ENCODE results near the gene CEP131.

The CEP131 gene

DNA sequence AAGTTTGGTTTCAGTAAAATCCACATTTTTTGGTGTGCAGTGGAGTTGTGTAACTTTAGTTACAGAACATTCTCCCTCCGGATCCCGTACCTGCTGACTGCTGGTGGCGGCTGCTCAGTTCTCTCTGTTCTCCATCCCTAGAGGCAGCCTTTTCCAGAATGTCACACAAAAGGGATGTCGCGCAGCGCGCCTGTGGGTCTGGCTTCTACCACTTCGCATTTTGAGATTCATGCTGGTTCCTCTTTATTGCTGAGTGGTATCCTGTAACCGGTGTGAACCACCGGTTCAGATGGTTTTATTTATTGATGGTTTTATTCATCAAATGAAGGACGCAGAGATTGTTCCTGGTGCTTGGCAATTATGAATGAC, 981 bp upstream of the CEP131 start:
- DNase-seq (ENCODE audit: low read depth): no peak

- no peak for DNase-seq (ENCODE audit: low read depth)
Measured at GRCh38 chr17:81222620-81222905, 202 bp downstream of the CEP131 start.

DNA sequence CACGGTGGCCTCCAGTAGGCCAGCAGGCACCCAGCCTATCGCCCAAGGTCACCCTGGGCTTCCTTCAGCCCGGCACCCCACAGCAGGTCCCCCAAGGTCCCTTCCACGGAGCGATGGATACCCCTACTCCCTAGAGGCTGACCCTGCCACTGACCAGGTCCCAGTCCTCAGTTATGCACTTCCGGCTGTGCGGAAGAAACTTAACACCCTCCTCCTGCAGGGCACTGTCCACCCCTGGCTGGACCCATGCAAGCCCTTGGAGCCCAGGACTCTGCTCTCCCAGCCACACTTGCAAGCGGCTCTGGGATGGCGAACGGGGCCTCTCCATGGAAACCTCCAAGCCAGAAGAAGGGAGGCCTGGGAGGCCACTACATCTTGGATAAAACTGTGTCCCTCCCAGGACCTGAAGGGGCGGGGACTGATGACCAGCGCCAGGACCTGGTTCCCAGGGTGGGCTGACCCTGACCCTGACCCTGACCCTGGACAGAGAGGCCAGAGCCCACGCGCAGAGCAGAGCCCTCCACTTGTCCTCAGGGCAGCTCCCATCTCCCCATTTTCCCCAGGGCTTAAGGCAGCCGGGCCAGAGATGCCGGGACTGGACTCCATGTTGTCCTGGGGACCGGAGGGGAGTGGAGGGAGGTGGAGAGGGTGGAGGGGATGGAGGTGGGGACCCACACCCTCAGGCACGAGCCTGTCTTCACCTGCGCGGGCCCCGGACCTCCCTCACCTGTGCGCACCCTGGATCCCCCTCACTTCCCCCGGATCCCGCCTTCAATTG, 734 bp downstream of the CEP131 start:
- no peak for DNase-seq (ENCODE audit: low read depth)

- DNase-seq (ENCODE audit: low read depth): no peak
Measured at GRCh38 chr17:81221371-81221841, 1.4 kb downstream of the CEP131 start.

DNA sequence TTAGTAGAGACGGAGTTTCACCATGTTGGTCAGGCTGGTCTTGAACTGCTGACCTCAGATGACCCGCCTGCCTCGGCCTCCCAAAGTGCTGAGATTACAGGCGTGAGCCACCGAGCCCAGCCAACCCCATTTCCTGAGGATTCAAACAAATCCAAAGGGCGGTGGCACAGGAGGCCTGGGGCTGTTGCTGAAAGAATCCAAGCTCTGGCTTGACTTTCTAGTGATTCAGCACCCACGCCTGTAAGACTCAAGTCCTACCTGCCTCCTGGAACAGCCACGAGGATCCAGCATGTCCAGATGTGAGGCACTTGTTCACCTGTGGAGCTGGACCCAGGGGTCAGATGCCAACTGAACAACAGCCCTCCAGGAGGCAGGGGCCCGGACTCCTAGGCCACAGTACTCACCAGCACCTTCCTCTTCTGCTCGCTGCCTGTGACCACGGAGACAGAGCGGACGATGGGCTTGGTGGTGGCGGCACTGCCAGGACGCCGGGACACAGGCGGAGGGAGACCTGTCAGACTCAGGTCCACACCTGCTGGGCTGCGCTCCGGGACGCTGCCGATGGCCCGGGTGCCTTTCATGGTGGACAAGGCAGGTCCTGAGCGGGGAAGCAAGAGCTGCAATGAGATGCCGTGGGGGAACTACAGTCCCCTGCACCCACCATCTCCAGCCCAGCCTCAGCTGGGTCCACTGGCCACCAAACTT, 3.1 kb downstream of the CEP131 start:
- no peak for DNase-seq (ENCODE audit: low read depth)

- DNase-seq (ENCODE audit: low read depth): no peak
Measured at GRCh38 chr17:81218991-81219390, 3.8 kb downstream of the CEP131 start.

DNA sequence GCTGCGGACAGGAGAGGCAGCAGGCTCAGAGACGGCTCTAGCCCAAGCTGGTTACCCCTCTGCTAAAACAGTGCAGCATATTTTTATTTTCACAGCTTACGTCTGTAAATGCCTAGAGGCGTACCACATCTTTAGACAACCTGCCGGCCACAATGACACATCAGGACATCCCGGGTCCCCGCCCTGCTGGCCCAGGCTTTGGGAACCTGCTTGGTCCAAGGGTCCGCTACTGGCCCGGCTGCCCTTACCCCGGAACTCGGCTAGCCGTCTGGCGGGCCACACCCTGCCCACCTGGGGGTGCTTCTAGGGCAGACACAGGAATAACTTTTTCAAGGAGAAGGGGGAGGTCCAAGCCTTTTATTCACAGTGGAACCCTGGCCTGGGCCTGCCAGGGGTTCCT, 4.3 kb downstream of the CEP131 start:
- no peak for DNase-seq (ENCODE audit: low read depth)

- no peak for DNase-seq (ENCODE audit: low read depth)
Measured at GRCh38 chr17:81217491-81217890, 5.3 kb downstream of the CEP131 start.

- DNase-seq (ENCODE audit: low read depth): no peak
Measured at GRCh38 chr17:81213978-81214377, 8.8 kb downstream of the CEP131 start.

DNA sequence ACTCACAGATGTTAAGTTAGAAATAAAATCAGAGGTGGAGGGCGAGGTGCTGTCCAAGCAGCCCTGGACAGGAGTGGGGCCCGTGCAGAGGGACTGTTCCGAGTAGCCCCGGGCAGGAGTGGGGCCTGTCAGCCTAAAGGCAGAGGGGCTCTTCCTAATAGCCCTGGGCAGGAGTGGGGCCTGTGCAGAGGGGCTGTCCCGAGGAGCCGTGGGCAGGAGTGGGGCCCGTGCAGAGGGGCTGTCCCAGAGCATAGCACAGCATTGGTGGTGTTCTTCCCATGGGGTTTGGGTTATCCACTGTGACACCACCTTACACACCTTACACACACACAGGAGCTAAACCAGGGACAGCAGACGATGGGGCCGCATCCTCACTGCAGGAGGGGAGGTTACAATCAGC, 10.4 kb downstream of the CEP131 start:
- no peak for DNase-seq (ENCODE audit: low read depth)

DNA sequence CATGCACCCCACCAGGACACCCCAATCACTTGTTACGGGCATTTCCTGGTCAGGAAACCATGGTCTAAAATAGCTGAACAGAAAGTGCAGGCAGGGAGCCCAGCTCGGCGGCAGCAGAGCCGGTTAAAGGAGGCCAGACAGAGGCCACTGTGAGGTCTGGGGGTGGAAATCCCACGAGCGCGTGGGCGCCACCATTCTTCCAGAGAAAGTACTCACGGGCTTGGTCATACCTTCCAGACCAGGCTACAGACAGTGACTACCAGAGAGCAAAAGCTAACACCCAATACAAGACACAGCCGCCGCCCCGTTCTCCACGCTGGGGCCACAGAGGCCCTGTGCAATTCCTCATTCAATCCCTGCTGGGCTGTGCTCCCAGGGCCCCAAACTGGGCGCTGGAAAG, 11.9 kb downstream of the CEP131 start:
- no peak for DNase-seq (ENCODE audit: low read depth)

DNA sequence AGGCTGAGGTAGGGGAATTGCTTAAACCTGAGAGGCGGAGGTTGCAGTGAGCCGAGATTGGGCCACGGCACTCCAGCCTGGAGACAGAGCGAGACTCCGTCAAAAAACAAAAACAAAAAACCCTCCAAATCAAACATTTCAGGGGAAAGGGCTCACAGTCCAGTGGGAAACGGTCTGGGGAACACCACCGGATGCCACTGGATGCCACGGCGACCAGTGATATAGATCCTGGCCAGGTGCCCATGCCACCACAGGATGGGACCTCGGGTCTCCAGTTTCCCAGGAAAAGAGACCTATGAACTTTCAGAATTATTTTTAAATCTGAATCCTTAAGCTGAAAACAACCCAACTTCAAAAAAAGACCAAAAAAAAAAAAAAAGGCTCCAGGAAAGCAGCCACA, 12.3 kb downstream of the CEP131 start:
- DNase-seq (ENCODE audit: low read depth): no peak

DNA sequence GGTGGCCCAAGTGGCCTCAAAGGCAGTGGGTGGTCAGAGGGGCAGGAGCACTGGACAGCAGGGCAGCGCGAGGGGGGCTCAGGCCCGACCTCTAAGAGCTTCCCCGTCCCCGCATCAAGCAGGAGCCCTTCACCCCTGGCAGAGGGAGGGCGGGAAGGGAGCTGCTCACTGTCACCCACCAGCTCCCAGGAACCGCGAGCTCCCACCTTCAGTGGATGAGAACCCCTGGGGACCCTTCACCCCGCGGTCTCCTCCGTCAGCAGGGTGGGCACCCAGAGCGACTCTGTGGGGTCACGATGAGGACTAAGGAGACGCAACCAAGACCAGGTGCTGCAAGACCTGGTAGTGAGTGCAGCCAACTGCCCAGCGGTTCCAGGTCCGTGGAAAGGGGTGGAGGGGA, 13.6 kb downstream of the CEP131 start:
- DNase-seq (ENCODE audit: low read depth): no peak

DNA sequence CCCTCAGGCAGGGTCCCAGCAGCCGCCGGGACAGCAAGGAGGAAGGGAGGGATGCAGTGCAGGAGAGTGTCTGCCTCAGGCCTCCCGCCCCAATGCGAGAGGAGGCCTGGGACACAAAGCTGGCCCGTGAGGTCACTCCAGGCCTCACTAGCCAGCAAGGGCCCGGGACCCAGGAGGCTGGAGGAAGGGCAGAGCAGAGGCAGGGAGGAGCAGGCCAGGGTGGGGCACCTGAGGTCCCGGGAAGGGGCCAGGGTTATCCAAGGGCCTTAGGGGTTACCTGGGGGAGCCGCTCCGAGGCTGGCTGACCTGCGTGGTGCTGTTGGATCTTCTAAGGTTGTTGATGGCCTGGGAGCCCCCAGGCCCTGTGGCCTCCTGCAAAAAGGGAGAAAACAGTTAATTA, 14.1 kb downstream of the CEP131 start:
- DNase-seq (ENCODE audit: low read depth): no peak

DNA sequence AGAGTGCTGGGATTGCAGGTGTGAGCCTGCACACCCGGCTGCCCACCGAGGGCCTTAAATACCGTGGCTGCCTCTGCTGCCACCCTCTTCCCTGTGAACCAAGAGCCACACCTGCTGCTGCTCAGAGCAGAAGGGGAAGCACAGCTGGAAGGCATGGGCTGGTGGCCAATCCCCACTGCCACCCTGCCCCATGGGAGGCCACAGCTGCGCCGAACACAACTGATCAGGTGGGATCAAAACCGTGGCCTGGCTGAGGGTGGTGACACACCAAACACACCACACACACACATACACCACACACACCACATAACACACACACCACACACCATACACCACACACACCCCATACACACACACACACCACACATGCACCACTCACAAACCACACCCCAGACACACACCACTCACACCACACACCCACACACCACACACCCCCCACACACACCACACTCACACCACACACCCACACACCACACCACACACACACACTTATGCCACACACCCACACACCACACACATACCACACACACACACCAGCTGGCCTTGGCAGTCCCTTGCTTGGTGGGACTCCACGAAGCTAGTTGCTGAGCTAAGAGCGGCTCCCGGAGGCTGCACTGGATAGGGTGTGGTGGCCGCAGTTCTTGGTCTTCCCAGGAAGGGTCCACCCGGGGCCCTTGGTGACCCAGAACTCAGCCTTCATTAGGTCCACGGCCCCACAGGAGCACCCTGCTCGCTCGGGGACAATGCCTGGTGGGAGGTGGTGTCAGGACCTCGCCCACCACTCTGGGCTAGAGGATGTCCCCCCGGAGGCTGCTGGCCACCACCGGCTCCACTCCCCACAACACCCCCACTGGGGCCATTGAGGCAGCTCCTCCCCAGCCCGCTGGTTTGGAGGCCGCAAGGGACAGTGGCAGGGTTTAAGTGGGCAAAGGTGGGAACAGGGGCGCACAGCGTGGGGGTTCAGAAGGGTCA, 14.9 kb downstream of the CEP131 start:
- no peak for DNase-seq (ENCODE audit: low read depth)

- no peak for DNase-seq (ENCODE audit: low read depth)
Measured at GRCh38 chr17:81206657-81207056, 16.1 kb downstream of the CEP131 start.

DNA sequence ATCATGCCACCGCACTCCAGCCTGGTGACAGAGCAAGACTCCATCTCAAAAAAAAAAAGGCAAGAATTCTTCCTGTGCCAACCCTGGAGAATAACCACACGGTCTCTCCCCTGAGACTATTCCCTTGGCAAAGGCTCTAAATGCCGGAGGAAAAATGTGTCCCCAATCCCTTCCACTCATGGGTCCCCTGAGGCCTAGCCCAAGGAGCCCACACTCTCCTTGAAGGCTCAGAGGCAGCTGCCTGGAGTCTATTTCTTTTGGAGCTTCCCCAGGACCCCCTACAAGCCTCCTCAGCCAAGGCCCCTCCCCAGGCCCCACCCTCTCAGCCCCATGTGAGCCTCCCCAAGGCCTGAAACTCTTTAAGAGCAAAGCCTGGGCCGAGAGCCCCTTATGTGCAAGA, 16.6 kb downstream of the CEP131 start:
- no peak for DNase-seq (ENCODE audit: low read depth)

GRCh38 chr17:81204578-81204977, 18.2 kb downstream of the CEP131 start:
- no peak for DNase-seq (ENCODE audit: low read depth)

DNA sequence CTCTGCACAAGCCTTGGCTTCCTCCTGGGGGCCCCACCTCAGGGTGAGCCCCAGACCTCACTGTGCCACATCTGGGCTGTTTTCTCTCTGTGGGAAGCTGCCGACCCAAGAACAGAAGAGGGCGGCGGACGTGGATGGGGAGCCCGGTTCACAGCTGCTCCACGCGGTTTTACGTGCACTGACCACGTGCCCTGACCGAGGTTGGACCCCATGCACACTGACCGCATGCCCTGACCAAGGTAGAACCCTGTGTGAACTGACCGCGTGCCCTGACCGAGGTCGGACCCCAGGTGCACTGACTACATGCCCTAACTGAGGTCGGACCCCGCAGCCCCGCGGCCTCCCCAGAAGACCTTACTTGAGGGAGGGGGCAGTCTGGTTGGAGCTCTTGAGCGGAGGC, 19.6 kb downstream of the CEP131 start:
- no peak for DNase-seq (ENCODE audit: low read depth)

- DNase-seq (ENCODE audit: low read depth): no peak
Measured at GRCh38 chr17:81202318-81202717, 20.4 kb downstream of the CEP131 start.

DNA sequence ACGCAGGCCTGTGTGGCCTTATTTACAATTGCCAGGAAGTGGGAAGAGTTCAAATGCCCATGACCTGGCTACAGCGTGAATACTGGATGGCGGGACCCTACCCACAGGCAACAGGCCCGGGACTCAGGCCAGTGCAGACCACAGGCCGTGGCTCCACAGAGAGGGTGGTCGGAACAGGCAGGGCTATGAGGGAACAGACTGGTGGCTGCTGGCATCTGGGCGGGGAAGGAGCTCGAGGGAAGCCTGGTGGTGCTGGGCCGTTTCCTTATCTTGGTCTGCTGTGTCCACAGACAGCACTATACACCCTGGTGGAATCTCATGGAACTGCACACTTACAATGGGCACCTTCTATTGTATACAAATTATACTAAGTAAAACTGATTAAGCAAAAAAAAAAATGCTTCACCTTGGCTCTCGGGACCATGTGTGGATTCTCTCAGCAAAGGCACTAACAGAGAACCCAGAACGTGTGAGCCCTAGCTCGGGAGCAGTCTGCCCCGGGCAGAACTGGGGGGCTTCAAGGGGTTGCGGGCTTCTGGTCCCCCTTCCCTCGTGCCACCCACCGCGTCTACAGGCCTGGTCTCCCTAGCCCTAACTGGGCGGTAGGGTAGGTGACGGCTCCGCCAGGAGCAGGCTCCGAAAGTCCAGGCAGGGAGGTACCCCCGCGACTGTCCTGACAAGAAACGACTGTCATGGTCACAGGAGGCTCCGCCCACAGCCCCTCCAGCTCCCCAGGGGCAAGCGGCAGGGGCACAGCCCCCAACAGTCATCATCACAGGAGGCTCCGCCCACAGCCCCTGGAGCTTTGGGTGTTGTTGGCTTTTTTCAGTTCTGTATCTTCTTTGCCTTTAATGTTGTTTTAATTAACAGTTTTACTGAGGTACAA, 21.8 kb downstream of the CEP131 start:
- DNase-seq (ENCODE audit: low read depth): no peak

- no peak for DNase-seq (ENCODE audit: low read depth)
Measured at GRCh38 chr17:81200201-81200600, 22.6 kb downstream of the CEP131 start.
